HuH-7.5 (cell line): ENCODE measurements around the gene ZNF121.
"Not testable (repeated sequence)": the region's sequence is repeated elsewhere in the genome, so short reads cannot be mapped to it uniquely, and the experiment has no call there.

ENCODE experiments used
- DNase-seq: peaks from one replicate; pipeline ENCODE4 v3.0.0; 2011; ENCODE audit warnings: low spot score

Gene ZNF121

DNA sequence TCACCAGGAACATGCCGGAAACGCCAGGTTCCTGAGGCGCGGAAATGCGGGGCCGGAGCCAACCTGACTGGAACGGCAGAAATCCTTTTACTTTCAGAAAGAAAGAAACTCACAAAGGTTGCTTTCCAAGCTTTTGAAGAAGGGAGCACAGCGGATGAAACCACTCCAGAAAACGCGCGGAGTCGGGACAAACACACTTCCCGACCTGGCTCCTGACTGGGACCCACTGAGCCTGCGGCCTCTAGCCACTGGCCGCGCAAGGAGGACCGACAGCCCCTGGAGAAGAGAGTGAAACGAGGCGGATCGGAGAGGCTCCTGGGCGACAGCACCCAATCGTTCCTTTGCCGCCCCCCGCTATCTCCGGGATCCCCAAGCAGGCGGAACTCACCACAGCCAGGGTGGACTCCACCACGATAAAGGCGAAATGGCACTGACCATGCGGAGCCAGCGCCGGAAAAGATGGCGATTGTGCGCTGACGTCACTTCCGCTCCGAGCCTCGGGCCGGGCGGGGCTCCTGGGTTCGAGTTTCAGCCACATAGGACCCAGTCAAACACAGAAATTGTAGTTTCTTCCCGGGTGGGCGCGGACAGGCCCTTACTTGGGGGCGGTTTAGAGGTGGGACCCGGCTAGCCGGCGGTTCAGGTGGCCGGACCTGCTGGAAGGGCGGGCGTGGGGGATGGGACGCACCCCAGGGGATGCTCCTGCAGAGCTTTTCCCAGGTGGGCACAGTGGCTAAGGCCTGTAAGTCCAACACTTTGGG is at the start of gene ZNF121:
Gene ZNF121, minus strand, starts transcription at position 432 of the 761 bp plus-strand sequence. CDS start 16,407 bp downstream, outside the sequence.
- DNase-seq, result peak; percentile 54

DNA sequence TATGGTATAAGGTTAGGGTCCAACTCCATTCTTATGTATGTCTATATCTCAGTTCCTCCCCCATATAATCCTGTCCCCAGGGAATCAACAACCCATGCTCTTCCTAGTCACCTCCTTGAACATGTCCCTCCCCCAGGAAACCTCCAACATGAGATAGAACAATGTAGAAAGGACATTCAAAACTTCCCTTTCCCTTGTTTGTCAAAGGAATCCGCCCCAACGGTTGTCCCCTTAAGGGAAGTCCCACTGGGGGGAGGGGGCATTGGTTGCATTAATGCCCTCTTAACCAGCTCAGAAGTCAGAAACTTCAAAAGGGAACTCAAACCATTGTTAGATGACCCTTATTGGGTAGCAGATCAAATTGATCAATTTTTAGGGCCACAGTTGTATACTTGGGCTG is 43.6 kb upstream of the ZNF121 start:
- DNase-seq, result no peak

DNA sequence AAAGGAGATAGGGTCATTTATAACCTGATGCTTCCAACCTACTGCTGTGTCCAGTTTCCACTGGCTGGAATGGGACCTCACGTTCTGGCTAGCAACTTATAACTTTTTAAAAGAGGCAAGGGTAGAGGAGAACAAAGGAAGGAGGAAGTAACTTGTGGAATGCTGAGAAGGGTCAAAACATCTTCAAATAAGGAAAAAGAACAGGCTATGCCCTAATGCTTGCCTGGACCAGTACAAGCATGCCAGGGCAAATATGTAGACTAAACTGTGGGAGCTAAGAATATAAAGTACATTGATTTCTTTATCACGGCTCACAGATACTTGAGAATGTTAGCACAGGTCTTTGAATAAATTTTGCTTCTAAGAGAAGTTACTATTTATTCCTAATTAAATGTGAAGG is 38.2 kb upstream of the ZNF121 start:
- DNase-seq, result no peak

DNA sequence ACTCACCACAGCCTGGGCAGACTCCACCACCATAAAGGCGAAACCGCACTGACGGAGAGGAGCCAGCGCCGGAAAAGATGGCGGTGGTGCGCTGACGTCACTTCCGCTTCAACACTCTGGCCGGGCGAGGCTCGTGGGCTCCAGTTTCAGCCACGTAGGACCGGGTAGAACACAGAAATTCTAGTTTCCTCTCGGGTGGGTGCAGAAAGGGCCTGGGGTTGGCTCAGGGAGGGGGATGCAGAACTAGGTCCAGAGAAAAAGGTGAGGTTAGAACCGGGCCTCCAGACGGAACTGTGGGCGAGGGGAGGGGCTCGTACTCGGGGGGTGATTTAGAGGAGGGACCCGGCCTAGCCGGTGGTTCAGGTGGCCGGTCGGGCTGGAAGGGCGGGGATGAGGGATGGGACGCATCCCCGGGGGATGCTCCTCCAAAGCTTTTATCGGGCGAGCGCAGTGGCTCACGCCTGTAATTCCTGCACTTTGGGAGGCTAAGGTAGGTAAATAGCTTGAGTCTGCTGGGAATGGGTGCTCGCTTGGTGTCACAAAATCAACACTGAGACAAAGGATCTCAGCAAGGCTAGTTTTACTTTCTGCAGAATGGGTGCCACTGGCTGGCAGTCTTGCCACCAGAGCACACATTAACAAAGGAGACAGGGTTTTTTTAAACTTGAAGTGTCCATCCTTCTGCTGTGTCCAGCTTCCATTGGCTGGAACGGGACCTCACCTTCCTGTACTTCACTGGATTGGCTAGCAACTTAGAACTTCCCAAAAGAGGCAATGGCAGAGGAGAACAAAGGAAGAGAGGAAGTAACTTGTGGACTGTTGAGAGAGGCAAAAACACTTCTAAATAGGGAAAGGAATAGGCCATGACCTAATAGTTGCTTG is 37.1 kb upstream of the ZNF121 start, which contains the start of gene ZNF561:
Gene ZNF561, minus strand, starts transcription at position 77 of the 882 bp plus-strand sequence. CDS start 1,776 bp downstream, outside the sequence.
- peak; percentile 72 for DNase-seq

DNA sequence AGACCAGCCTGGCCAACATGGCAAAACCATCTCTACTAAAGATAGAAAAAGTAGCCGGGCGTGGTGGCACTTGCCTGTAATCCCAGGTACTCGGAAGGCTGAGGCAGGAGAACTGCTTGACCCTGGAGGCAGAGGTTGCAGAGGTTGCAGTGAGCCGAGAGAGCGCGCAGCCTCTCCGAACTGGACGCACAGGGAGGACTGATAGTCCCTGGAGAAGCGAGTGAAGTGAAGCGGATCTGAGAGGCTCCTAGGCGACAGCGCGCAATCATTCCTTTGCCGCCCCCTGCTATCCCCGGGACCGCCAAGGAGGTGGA is 36.5 kb upstream of the ZNF121 start:
- DNase-seq, result no peak

DNA sequence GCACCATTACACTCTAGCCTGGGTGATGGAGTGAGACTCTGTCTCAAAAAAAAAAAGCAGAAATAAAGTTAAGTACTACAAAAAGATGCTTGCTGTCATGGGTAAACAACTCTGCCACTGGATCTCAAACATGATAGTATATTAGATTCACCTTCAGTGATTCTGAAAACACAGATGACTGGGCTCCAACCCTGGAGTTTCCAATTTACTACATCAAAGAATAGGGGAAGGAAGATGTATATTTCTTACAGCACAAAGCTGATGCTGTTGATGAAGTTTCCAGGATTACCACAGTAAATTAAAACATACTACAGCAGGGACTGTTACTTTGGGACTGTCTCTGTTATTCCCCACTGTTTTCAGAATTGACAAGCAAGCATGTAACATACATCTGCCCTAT is 31.5 kb upstream of the ZNF121 start:
- no peak for DNase-seq

DNA sequence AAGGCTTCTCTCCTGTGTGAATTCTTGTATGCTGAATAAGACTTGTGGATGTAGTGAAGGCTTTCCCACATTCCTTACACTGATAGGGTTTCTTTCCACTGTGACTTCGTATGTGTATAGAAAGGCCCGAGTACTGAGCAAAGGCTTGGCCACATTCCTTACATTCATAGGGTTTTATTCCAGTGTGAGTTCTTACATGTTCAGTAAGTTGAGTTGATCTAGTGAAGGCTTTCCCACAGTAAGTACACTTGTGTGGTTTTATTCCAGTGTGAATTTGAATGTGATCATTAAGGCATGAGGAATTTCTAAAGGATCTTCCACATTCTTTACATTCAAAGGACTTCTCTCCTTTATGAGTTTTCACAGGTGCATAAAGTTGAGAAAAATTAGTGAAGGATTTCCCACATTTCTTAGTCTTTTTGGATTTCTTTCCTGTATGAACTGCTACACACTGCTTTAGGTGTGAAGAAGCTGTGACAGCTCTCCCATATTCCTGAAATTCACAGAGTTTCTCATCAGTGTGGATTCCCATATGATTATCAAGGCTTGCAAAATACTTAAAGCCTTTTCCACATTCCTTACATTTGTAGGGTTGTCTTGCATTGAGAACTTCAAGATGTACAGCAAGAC is 26.3 kb upstream of the ZNF121 start:
- no peak for DNase-seq

DNA sequence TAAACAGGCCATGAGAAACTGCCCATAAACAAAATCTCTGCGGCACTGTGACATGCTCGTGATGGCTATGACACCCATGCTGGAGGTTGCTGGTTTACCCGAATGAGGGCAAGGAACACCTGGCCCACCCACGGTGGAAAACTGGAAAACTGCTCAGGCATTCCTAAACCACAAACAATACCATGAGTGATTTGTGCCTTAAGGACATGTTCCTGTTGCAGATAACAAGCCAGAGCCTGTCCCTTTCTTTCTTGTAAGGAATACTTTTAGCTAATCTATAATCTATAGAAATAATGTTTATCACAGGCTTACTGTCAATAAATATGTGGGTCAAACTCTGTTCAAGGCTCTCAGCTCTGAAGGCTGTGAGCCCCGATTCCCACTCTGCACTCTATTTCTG is 24.6 kb upstream of the ZNF121 start:
- no peak for DNase-seq

DNA sequence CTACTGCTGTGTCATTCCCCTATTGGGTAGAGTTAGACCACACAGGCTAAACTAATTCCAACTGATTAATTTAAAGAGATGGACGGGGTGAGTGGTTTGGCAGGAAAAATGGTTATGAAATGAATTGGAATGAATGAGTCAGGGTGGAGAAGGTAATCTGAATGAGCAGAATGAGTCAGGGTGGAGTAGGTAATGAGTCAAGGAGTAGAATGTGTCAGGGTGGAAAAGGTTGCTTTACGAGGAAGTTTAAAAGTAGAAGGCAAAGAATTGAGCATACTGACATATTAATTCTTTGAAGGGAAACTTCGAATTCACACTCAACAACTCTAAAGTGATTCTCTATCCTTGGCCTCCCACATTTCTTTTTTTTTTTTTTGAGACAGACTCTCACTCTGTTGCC is 12.7 kb upstream of the ZNF121 start:
- DNase-seq, result no peak

DNA sequence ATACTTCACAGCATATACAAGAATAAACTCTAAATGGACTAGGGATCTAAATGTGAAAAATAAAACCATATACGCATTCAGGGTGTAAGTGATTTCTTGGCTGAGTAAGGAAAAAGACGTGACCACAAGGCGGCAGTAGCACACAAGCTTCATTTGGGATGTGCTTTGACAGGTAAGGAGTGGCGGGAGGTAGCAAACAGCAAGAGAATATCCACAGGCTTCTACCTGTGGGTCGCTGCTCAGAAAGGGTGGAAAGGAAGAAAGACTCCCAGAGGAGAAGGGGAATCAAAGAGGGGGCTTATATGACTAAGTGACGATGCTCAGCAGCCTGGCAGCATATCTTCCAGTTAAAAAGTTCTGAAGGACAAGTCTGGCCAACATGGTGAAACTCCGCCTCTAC is 2.5 kb upstream of the ZNF121 start:
- peak; percentile 22 for DNase-seq

DNA sequence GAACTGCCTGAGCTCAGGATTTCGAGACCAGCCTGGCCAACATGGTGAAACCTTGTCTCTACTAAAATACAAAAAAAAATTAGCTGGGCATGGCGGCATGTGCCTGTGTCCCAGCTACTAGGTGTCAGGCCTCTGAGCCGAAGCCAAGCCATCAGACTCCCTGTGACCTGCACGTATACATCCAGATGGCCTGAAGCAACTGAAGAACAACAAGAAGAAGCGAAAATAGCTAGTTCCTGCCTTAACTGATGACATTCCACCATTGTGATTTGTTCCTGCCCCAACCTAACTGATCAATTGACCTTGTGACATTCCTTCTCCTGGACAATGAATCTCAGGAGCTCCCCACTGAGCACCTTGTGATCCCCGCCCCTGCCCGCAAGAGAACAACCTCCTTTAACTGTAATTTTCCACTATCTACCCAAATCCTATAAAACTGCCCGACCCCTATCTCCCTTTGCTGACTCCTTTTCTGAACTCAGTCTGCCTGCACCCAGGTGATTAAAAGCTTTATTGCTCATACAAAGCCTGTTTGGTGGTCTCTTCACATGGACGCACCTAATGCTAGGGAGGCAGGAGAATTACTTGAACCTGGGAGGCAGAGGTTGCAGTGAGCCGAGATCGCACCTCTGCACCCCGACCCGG is 2.1 kb downstream of the ZNF121 start:
- not testable (repeated sequence) for DNase-seq

DNA sequence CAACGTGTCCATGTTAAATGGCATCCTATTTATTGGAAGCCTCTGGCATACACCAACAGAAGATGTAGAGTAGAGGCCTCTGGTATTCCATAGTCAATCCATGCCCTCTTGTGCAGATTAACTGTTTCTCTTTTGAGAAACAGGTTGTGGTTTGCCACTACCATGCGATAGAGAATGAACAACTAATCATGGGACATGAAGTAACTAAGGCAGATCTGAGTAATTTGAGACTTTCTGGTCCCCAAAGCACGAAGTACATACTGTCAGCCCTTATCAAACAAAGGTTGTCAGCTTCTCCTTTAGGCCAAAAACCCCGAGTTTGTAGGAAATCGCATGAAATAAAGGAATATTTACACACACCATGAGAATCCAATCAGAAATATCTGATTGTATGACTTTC is 3.6 kb downstream of the ZNF121 start:
- DNase-seq, result no peak

DNA sequence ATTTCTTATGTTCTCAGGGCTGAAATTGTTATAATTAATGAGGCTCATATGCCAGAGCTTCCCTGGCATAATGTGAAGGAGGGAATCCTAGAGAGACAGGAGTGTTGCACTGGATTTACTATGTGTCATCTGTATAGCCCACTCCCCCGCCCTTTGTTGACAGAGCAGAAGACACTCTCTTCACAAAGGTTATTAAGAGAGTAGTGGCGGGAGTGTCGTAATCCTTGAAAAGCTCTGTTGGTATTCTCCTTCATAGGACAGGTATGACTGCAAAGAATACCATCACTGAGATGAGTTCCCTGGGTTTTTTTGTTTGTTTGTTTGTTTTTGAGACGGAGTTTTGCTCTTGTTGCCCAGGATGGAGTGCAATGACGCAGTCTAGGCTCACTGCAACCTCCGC is 14.0 kb downstream of the ZNF121 start:
- no peak for DNase-seq

DNA sequence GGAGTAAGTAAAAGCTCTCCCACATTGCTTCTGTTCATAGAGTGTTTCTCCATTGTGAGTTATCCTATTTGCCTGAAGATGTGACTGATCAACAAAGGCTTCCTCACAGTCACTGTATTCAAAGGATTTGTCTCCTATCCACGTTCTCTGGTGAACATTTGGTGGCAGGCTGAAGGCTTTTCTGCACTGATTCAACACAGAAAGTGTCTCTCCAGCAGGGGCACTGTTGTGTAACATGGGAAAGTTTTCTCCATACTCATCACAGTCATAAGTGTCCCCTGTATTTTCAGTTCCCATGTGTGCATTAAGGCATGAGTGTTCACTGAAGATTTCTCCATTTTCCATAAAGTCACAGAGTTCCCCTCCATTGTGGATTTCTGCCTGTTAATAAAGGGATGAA is 17.6 kb downstream of the ZNF121 start:
- DNase-seq, result no peak

DNA sequence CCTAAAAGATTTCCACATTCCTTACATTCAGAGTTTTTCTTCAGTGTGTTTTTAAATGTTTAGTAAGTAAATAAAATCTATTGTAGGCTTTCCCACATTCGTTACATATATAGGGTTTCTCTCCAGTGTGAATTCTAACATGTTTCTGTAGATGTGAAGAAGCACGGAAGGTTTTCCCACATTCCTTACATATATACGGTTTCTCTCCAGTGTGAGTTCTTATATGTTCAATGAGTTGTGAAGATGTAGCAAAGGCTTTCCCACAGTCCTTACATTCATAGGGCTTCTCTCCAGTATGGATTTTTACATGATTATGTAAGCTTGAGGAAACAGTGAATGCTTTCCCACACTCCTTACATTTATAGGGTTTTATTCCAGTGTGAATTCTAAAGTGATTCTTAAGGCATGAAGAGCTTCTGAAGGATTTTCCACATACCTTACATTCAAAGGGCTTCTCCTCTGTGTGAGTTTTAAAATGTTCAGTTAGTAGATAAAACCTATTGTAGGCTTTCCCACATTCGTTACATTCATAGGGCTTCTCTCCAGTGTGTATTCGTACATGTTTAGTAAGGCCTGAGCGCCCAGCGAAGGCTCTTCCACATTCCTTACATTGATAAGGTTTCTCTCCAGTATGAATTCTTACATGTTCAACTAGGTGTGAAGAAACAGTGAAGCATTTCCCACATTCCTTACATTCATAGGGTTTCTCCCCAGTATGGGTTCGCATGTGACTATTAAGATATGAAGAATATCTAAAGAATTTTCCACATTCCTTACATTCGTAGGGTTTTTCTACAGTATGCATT is 18.2 kb downstream of the ZNF121 start:
- no peak for DNase-seq

DNA sequence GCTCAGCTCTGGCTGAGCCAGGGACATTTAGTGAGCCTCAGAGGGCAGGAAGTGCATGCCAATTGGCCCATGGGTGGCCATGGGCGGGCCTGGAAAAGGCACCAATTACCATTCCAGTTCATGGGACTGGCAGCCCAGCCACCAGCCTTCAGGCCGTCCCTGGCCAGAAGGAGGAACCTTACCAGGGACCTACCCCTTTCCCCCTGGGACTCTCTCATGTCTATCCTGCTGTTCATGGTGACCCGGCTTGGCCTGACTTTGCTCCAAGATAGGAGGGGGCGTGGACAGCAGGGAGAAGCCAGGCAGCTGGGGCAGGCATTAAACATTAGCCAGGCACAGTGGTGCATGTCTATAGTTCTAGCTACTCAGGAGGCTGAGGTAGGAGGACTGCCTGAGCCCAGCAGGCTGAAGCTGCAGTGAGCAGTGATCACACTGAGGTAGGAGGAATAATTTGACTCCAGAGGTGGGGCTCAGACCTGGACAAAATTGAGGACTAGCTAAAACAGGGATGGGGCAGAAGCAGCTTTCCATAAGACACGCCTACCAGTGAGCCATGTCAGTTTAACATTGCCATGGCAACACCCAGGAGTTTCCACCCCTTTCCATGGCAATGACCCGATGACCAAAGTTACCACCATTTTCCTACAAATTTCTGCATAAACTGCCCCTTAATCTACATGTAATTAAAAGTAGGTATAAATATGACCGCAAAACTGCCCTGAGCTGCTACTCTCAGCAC is 31.6 kb downstream of the ZNF121 start:
- DNase-seq, result no peak

DNA sequence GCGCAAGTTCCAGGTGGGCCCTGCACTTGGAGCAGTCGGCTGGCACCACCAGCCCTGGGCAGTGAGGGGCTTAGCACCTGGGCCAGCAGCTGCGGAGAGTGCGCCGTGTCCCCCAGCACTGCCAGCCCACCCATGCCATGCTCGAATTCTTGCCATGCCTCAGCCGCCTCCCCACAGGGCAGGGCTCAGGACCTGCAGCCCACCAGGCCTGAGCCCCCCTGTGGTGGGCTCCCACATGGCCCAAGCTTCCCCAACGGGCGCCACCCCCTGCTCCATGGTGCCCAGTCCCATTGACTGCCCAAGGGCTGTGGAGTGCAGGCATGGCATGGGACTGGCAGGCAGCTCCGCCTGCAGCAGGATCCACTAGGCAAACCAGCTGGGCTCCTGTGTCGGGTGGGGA is 36.4 kb downstream of the ZNF121 start:
- no peak for DNase-seq

DNA sequence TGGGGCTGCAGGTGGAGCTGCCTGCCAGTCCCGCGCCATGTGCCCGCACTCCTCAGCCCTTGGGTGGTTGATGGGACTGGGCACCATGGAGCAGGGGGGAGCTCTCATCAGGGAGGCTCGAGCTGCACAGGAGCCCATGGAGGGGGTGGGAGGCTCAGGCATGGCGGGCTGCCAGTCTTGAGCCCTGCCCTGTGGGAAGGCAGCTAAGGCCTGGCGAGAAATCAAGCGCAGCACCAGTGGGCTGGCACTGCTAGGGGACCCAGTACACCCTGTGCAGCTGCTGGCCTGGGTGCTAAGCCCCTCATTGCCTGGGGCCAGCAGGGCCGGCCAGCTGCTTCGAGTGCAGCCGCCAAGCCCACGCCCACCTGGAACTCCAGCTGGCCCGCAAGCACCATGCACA is 43.0 kb downstream of the ZNF121 start:
- not testable (repeated sequence) for DNase-seq

DNA sequence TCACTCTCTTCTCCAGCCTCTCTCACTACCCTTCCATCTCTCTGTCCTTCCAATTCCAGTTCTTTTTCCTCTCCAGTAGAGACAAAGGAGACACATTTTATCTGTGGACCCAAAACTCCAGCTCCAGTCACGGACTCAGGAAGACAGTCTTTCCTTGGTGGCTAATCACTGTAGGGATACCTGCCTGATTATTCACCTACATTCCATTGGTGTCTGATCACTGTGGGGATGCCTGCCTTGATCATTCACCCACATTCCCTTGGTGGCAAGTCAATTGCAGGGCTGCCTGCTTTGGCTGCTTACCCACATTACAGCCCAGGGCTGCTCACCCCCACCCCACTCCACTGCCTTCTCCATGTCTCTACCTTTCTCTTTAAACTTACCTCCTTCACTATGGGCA is 44.4 kb downstream of the ZNF121 start:
- DNase-seq, result not testable (repeated sequence)

DNA sequence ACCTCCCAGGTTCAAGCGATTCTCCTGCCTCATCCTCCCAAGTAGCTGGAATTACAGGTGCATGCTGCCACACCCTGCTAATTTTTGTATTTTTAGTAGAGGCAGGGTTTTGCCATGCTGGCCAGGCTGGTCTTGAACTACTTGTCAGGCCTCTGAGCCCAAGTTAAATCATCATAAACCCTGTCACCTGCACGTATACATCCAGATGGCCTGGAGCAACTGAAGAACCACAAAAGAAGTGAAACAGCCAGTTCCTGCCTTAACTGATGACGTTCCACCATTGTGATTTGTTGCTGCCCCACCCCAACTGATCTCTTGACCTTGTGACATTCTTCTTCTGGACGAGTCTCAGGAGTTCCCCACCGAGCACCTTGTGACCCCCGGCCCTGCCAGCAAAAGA is 45.1 kb downstream of the ZNF121 start:
- DNase-seq, result not testable (repeated sequence)
